Retinal pigment epithelial cell (primary cell): ENCODE results near the gene FTHL17.

Experiments used
- DNase-seq: peaks from one replicate; pipeline ENCODE4 v3.0.0-alpha.2; 2010; ENCODE audit warnings: low read depth
- H3K4me3 ChIP-seq: 2 replicates; pipeline ENCODE4 v1.5.1; 2011; ENCODE audit warnings: mild to moderate bottlenecking, low read length, control low read depth, moderate library complexity
- TF ChIP-seq, protein P1 (sequence below): conservative IDR thresholded peaks from 2 replicates; pipeline ENCODE4 v1.5.1; 2011; ENCODE audit warnings: low read depth, low read length, control low read depth, inconsistent platforms

FTHL17 gene

DNA sequence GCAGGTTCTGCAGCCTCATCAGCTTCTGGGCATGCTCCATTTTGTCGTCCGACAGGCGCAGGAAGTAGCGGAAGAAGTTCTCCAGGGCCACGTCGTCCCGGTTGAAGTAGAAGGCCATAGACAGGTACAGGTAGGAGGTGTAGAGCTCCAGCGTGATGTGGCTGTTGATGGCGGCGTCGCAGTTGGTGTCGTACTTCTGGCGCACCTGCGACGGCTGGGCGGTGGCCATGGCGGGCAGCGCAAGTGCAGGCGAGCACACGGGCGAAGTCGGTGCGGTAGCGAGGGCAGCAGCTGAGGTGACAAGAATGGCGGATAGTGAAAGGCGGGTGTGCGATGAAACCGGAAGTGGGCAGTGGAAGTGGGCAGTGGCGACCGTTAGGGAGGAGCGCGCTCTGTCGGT lies at the start of gene FTHL17:
Gene FTHL17, minus strand, starts transcription at position 317 of the 400 bp plus-strand sequence. Its CDS starts 88 bp downstream, at position 229.
- TF ChIP-seq, protein P1, sequence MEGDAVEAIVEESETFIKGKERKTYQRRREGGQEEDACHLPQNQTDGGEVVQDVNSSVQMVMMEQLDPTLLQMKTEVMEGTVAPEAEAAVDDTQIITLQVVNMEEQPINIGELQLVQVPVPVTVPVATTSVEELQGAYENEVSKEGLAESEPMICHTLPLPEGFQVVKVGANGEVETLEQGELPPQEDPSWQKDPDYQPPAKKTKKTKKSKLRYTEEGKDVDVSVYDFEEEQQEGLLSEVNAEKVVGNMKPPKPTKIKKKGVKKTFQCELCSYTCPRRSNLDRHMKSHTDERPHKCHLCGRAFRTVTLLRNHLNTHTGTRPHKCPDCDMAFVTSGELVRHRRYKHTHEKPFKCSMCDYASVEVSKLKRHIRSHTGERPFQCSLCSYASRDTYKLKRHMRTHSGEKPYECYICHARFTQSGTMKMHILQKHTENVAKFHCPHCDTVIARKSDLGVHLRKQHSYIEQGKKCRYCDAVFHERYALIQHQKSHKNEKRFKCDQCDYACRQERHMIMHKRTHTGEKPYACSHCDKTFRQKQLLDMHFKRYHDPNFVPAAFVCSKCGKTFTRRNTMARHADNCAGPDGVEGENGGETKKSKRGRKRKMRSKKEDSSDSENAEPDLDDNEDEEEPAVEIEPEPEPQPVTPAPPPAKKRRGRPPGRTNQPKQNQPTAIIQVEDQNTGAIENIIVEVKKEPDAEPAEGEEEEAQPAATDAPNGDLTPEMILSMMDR = no peak

GRCh38 chrX:31117266-31117665 lies 45.4 kb upstream of the FTHL17 start:
- peak; percentile 5 for DNase-seq
- TF ChIP-seq, protein P1 = no peak
- no peak overlapping the region for H3K4me3 ChIP-seq

More for the DNA sequence above, at the start of gene FTHL17:
- H3K4me3 ChIP-seq = no peak within 1 kb of the TSS
- no peak for DNase-seq

- TF ChIP-seq, protein P1 = no peak
- H3K4me3 ChIP-seq = no peak overlapping the region
- DNase-seq = no peak
These were observed 43.6 kb upstream of the FTHL17 start for GRCh38 chrX:31115398-31115797.

DNA sequence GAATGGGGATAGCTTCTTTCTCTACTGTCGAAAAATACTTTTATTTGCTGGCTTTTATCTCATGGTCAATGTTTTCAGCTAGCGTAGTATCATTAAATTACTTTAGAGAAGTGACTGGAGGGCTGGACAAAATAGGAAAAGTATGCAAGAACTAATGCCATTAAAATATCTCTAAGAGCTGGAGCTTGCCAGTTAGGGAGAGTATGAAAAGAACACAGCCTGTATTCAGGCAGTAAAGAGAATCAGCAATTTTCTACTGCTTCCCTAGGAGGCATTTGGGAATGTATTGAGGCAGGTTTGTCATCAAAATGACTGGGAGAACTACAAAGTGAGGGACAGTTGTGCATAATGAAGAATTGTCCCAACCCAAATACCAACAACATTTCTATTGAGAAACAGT lies 43.0 kb upstream of the FTHL17 start:
- no peak overlapping the region for H3K4me3 ChIP-seq
- no peak for DNase-seq
- TF ChIP-seq, protein P1 = no peak

GRCh38 chrX:31112226-31112999 lies 40.6 kb upstream of the FTHL17 start:
- no peak for DNase-seq
- no peak overlapping the region for H3K4me3 ChIP-seq
- TF ChIP-seq, protein P1 = no peak

DNA sequence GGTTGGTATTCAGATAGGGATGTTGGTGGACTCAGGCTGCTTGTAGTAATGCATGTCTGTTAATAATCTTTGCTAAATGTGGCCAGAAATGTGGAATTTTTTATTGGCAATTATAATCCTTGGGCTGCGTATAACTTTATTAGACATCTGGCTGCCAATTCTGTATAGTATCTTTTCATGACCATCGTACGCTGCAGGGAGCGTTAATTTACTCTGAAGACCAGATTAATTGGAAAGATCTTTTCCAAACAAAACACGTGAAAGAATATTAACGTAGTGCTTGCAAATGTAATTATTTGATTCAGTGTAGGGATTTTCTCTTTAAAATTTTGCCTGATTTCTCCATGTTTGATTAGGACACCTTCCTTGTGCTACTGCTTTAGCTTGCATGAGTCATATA lies 38.8 kb upstream of the FTHL17 start:
- TF ChIP-seq, protein P1 = no peak
- no peak for DNase-seq
- no peak overlapping the region for H3K4me3 ChIP-seq

DNA sequence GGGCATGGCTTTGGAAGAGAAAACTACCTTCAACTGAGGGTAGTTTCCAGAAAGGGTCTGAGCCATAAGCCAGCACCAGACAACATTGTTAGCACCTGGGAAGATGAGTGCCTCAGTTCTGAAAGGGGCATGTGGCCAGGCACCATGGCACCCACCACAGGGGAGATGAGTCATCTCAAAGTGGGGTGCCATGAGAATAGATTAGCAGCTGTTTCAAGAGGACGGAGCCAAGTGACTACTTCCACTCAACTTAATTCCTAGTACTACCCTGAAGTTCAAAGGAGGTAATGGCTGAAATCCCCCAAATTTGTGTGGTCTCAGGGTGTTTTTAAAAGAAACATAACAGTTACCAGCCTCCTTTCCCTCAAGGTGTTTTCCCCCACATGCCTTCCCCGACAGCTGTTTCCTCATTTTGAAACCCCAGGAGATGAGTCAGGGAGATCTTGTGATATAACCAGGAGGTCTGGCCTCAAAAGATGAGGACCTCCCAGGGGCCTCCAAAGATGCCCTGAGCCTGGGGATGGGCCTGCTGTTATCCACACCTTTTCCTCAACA lies 27.8 kb upstream of the FTHL17 start:
- no peak for DNase-seq
- TF ChIP-seq, protein P1 = no peak
- no peak overlapping the region for H3K4me3 ChIP-seq
